K562 (cell line): ENCODE data around the gene OPCML.

Source experiments
- GTF2A2 ChIP-seq: IDR thresholded peaks from 2 replicates; pipeline ENCODE4 v1.6.1; 2016; ENCODE audit warnings: mild to moderate bottlenecking, missing genetic modification characterization, missing compliant biosample characterization
- NR0B1 ChIP-seq: fragments of 450-650 bp; IDR thresholded peaks from one replicate; pipeline ENCODE4 v1.6.1; 2018; ENCODE audit warnings: mild to moderate bottlenecking, moderate library complexity; ENCODE audit not compliant: partially characterized antibody

GRCh38 chr11:132716037-132716436 is 816.3 kb downstream of the OPCML start:
- no peak for TF ChIP-seq GTF2A2 (tag)
- TF ChIP-seq NR0B1, result no peak
